HG02870 (cell line): ENCODE results near the gene SLC6A2.

Experiments used
- ATAC-seq: cut with Tn5 transposase; IDR thresholded peaks from one replicate; pipeline ENCODE4 v1.9.1; 2021; ENCODE audit warnings: mild to moderate bottlenecking, moderate library complexity; ENCODE audit not compliant: unreplicated experiment

The SLC6A2 gene

DNA sequence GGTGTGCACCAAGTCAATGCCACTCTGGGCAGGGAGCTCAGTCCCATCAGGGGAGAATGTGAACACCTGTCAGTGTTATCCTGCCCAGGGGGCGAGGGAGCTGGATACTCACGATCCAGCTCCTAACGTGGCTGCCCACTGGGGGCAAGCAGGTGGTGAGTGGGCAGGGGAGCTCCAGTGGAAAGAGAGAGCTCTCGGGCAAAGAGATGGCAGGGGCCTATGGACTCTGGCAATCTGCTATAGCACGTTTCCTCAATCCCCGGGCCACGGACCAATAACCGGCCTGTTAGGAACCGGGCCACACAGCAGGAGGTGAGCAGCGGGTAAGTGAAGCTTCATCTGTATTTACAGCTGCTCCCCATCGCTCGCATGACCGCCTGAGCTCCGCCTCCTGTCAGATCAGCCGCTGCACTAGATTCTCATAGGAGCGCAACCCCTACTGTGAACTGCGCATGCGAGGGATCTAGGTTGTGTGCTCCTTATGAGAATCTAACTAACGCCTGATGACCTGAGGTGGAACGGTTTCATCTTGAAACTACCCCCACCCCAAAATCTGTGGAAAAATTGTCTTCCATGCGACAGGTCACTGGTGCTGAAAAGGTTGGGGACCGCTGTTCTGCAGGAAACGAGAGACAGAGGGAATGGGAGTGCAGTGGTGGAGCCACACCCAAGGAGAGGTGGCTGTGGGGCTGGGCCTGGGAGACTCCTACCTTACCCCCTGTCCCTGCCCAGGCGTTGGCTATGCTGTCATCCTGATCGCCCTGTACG, 15.6 kb downstream of the SLC6A2 start:
- no peak for ATAC-seq

DNA sequence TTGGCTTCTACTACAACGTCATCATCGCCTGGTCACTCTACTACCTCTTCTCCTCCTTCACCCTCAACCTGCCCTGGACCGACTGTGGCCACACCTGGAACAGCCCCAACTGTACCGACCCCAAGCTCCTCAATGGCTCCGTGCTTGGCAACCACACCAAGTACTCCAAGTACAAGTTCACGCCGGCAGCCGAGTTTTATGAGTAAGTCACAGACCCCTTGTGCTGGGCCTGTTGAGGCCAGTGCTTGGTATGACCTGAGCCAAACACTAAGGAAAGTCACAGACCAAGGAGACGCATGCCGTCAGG, 16.1 kb downstream of the SLC6A2 start:
- ATAC-seq = no peak

DNA sequence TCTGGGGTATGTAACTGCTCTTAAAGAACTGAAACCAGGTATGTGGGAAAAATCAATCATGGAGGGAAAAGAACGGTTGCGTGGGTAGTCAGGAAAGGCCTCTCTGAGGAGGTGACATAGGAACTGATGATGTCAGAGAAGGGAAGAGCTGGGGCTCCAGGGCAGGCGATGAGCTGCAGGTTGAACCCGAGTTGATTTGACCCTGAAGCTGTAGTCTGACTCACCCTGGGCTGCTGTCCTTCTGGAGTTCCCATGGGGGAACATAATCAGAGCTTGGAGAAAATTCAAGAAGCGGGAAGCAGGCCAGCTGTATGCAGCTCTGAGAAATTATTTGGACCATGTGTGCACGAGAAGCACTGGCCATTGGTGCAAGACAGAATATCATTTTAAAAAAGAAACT, 16.7 kb downstream of the SLC6A2 start:
- no peak for ATAC-seq

DNA sequence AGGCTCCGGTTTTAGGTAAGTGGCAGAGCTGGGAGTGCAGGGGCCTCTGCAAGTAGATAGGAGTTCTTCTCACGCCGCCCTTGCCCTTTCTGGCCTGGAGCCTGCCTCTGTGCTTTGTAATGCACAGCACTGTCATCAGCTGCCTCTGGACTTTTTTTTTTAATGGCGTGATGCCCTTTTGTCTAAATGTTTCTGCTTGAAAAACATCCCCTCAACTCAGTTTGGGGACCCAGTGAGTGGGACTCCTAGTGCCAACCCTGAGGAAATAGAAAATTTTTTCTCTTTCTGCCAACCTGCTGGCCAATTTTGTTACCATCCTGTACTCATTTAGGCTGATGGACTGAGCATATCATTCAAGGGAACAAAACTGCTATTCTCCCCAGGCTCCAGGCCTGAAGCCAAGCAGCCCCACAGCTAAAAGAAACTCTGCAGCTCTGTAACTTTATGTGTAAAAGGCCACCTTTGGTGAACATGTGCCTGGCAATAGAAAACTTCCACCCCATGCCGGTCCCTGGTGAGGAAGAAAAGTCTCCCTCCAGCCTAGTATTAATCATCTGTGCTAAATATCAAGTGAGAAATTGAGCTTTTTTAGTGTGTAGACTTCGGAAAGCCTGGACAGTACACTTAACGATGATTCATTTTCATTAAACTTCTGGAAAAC, 22.5 kb downstream of the SLC6A2 start:
- ATAC-seq = no peak

DNA sequence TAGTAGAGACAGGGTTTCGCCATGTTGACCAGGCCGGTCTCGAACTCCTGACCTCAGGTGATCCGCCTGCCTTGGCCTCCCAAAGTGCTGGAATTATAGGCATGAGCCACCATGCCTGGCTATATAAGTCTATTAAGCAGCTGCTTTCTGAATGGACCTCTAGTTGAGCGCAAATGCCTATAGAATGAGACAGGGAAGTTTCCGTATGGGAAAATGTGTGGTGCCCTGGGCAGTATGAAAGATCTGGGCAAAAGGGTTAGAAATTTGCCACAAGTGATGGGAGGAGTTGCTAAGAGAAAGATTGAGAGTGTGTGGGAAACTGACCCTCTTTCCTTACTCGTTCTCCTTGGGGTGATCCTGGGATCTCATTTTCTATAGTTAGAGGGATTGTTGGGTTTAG, 26.3 kb downstream of the SLC6A2 start:
- no peak for ATAC-seq

DNA sequence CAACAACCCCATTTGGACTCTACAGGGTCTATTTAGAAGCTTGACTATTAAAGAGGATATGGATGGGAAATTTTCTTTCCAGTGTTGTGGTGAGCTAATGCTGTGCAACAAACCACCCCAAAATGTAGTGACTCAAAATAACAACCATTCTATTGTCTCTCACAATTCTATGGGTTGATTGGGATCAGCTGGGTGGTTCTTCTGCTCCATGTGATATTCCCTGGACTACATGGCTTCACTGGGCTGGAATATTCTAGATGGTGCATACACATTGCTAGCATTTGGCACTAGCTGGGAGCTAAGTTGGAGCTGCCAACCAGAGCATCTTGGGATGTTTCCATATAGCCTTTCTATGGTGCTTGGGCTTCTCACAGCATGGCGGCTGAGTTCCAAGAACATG, 30.2 kb downstream of the SLC6A2 start:
- ATAC-seq = no peak

DNA sequence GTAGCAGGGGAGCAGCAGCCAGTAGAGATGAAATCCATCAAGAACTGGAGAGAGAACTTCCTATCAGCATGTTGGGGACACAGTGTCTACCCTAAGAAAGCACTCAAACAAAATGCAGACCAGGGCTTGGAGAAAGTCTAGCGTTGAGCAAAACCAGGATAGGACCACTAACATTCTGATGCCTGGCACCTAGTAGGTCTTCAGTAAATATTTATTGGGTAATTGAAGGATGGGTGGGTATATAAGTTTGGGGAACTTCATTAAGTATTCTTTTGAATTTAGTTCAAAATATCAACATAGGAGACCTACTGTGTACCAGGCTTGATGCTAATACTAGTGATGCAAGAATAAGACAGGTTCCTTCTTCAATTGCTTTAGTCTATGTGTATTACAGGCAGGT, 30.9 kb downstream of the SLC6A2 start:
- no peak for ATAC-seq

DNA sequence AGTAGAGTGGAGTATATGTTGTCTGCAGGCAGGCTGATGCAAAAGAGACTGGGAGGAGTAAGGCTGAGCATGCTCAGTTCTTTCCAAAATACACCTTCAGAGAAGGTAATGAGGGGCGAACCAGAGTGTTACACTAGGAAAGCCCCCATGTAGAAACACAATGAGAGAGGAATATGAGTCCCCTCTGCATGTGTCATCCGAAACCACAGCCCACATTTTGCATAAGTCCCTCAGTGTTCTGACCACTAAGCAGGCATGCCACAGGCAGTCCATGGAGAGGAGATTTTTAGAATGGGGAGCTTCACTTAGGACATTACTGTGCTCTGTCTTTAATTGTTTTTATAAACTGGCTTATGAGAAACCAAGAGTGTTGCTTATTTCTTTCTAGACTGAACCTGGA, 32.0 kb downstream of the SLC6A2 start:
- no peak for ATAC-seq

DNA sequence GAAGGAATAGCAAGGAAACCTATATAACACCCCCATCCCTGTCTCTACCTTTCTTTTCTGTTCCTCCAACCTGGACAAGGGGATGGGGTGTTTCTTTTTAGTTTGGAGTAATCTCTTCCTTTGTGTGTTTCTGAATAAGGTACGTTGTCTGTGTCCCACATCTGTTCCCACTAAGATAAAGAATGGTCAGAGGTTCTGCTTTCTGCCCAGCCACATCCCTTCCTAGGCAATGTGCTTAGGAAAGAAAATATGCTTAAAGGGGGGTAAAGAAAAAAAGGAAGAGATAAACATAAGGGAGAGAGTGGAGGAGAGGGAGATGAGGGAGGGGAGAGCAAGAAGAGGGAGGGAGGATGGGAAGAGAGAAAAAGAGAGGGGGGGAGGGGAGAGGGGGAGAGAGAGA, 35.1 kb downstream of the SLC6A2 start:
- ATAC-seq = no peak

DNA sequence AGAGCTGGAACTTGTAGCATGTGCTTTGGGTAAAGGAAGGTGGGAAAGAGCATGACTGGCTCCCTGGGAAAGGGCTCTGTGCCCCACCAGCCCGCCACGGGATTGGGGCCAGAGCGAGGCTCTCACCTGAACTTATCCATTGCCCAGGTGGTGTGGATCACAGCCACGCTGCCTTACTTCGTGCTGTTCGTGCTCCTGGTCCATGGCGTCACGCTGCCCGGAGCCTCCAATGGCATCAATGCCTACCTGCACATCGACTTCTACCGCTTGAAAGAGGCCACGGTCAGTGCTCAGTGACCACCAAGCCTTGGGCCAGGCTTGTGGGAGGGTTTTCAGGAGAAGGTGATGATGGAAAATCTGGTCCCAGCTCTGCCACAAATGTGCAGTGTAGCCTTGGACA, 36.0 kb downstream of the SLC6A2 start:
- ATAC-seq = no peak

DNA sequence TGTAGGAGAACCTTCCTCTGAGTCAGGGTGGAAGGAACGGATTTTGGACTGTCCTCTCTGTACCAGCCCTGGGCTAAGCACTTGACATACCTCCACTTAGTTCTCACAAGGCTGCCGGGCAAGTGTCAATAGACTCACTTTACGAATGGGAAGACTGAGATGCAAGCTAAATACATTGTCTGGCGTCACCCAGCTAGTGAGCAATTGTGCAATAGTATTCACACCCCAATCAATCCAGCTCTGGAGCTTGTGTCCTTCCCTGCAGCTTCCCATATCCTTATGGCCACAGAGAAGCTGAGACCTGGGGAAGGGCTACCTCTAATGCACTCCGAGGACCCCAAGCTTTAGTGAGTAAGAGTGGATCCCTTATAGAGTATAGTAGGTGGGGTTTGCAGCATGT, 39.8 kb downstream of the SLC6A2 start:
- no peak for ATAC-seq

- ATAC-seq = no peak
Observed at GRCh38 chr16:55697867-55698266, 42.1 kb downstream of the SLC6A2 start.

DNA sequence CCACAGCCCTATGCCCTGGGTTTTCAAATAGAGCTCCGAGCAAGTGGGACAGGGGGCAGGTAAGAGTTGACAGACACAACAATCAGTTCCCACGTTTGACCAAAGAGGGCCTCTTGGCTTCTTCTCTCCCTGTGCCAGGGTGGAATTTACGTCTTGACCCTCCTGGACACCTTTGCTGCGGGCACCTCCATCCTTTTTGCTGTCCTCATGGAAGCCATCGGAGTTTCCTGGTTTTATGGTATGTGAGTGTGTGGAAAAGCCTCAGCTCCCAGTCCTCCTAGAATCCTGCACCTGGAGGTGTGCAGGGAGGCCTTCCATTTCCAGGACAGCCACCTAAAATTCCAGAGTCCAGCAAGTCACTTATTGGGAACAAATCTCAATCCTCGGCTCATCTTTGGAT, 42.5 kb downstream of the SLC6A2 start:
- no peak for ATAC-seq

DNA sequence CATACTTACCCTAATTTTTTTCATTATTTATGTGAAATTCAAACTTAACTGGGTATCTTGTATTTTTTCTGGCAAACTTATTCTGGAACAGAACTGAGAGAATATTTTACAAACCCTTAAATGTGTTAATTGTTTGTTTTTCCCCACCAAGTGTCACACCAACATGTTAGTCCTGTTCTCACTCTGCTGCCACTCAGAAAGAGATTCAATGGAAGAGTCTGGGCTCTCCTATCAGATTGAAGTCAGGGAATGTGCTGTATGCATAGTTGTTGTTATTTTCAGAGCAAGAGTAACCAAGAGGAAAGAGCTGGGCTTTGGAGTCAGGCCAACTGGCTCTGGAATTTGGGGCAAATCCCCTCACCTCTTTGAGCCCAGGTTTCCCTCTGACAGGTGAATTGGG, 43.2 kb downstream of the SLC6A2 start:
- no peak for ATAC-seq

DNA sequence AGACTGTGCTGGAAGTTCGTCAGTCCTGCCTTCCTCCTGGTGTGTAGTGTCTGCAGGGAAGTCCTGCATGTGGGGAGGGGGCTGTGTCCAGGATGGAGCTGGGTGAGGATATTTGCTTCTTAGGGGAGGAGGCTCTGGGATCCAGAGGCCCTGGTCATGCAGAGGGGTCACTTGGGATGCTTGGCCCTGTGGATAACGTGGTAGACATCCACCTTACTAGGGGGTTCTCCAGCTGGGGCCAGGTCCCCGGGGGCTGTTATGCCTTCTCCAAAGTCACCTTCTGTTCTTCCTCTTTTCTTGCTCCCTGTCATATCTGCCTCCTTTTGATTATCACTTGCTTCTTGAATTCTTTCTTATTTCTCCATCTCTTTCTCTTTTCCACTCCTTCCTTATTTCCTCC, 43.8 kb downstream of the SLC6A2 start:
- ATAC-seq = no peak

DNA sequence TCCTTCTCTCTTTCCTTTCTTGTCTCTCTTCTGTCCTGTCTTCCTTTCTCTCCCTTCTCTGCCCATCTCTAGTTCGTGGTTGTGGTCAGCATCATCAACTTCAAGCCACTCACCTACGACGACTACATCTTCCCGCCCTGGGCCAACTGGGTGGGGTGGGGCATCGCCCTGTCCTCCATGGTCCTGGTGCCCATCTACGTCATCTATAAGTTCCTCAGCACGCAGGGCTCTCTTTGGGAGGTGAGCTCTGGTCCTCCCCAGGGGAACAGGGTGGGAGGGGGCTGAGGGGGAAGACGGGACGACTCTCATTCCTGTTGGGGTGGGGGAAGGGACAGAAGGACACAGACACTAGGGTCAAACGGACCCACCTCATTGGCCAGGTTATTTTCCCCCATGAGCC, 44.3 kb downstream of the SLC6A2 start:
- no peak for ATAC-seq

- no peak for ATAC-seq
Observed at GRCh38 chr16:55700961-55701360, 45.2 kb downstream of the SLC6A2 start.

DNA sequence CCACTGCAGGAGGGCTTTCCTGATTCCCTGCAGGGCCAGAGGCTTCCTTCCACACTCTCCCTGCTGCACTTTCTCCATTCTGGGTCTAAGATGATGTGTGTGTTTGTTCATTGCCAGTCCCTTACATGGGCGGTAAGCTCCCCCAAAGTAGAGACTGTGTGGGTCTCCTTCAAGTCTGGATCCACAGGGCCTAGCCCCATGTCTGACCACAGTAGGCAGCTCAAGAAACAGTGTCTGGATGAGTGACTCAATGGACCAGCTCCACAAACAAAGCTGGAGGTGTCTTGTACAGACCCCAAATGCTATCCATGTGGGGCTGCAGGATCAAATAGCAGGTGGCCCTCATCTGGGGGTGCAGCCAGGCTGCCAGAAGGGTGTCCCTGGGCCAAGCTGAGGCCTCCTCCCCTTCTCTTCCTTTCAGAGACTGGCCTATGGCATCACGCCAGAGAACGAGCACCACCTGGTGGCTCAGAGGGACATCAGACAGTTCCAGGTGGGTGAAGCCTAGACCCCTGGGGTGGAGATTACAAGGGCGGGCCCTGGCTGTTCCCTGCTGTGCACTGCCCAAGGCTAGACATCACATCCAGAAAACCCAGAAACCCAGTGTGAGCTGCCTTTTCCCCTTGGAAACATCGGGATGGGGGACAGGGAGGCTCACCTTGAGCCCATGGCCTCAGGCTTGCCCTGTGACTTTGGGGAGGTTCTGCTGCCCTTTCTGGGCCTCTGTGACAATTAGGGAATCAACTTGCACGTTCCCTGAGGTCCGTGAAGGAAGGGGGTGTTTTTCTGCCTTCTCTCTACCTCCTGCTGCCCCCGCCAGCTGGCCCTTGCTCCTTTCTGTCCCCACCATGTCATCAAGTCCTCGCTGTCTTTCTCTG, 45.9 kb downstream of the SLC6A2 start:
- ATAC-seq = no peak

DNA sequence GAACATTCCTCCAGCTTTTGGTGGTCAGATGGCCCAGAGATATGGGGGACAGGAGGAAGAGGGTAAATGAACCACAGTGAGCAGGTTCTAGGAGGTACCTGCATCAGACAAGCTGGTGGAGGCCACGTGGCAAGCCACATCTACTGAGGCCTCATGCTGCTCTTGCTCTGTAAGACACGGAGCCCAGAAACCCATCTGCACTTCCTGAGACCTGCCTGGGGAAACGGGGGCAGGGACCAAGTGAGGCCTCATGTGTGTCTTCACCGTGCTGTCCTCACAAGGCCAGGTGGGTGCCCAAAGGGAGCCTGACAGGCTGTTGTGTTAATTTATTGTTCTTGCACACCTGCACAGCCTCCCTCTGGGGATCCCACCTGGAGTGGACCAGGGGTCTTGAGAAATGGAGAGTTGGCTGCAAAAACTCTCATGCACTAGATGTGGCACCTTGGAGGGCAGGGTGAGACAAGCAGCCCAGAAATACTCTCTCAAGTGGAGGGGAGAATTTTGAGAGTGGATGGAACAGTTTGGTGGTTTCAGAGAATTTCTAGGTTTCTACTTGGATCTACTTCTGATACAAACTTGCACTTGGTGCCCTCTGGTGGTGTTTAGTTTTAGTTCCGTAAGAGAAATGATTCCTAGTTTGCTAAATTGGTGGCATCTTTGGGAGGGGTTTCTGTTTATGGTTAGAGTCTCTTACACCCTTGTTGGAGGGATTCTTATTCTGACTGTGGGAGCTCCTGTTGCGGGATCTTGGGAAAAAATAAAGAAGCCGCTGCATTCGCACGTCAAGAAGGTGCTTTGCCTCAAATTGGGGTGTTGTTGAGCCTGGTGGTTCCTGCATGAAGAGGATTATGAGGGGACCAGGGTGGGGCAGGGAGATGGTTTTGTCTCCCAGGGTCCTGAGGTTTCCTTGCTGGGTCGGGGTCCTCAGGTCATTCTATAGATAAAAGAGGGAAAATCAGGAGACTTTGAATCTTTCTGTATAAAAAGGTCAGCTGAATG, 47.5 kb downstream of the SLC6A2 start:
- ATAC-seq = no peak

DNA sequence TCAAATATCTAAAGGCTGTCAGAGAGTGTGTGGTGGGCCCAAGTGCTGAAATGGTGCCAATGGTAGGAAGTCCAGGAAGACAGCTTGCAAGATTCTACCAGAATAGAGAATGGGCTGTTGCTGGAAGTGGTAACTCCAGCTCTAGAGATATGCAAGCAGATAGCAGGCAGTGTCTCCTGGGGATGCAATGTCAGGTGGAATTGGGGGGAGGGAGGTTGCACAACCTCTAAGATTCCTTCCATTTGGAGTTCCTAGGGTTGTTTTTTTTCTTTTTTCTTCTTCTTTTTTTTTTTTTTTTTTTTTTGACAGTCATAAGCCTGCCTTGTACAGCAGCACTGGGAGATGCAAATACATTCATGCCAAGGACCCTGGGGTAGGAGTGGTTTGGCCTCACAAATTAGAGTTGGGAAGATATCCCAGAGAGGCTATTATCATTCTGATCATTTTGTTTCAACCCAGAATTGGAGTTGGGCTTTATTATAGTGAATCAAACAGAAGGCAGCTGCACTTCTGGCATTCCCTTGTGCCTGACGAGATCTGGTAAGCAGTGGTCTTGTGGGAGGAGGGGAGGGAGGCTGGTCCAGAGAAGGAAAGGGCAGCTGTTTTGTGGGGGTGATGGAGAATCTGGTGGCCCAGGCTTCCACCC, 51.1 kb downstream of the SLC6A2 start:
- no peak for ATAC-seq
